A549 (cell line): Measurements from ENCODE around the gene FOXA1. TPM values are rescaled to one million over a fixed set of nuclear protein-coding genes. Genes with fewer than 3 reads are reported as not detected.

Source experiments
- ATAC-seq, 2 experiments: fragments of 200-7000 bp in 1 of 2; fragments of >200 bp in 1 of 2; cut with Nextera tagmentation in 1 of 2; cut with Tn5 transposase in 1 of 2; 3 replicates each; pipeline versions ENCODE4 v1.8.0 to v1.9.1; 2018 to 2020; ENCODE audit warnings: mild to moderate bottlenecking in 1 of 2, moderate library complexity in 1 of 2
- CTCF ChIA-PET: fragments of 300-600 bp; sonication (Branson Sonifier 250); formaldehyde crosslinking; extraction: SDS; loops from one replicate; lab custom pipeline; 2021; ENCODE audit warnings: antibody characterized with exemption, inconsistent platforms; lab: Yijun Ruan, JAX
- POLR2A ChIA-PET: fragments of 350-600 bp; formaldehyde crosslinking; extraction: SDS; loops from one replicate; lab custom pipeline; 2021; ENCODE audit warnings: antibody characterized with exemption, inconsistent platforms; lab: Yijun Ruan, JAX
- DNase-seq, 2 experiments: peaks; one replicate each; pipeline versions ENCODE4 v3.0.0 to v3.0.0-alpha.2; 2011 to 2016; ENCODE audit warnings: low read depth in 1 of 2, low spot score in 1 of 2
- FAIRE-seq: peaks from 2 replicates; lab custom pipeline; 2011; peaks lifted over from hg19 to GRCh38; lab: Jason Lieb, UNC
- H3K27ac ChIP-seq, 2 experiments: fragments of >200 bp; sonication (Bioruptor Twin); formaldehyde crosslinking; 3 replicates each; pipeline ENCODE4 v1.5.1; 2016 to 2017
- H3K4me1 ChIP-seq: fragments of >200 bp; sonication (Bioruptor Twin); formaldehyde crosslinking; 3 replicates; pipeline ENCODE4 v1.6.1; 2016
- H3K4me2 ChIP-seq: fragments of >200 bp; sonication (Bioruptor Twin); formaldehyde crosslinking; 3 replicates; pipeline ENCODE4 v1.6.1; 2016
- H3K4me3 ChIP-seq: fragments of >200 bp; sonication (Bioruptor Twin); formaldehyde crosslinking; 3 replicates; pipeline ENCODE4 v1.5.1; 2016
- H3K9me3 ChIP-seq: fragments of >200 bp; sonication (Bioruptor Twin); formaldehyde crosslinking; 3 replicates; pipeline ENCODE4 v1.6.1; 2016
- ATOH8 ChIP-seq: fragments of 250-450 bp; sonication (Bioruptor Pico); IDR thresholded peaks from 2 replicates; pipeline ENCODE4 v1.5.0; 2020; ENCODE audit warnings: low read depth, mild to moderate bottlenecking, moderate library complexity
- BHLHE40 ChIP-seq: IDR thresholded peaks from 2 replicates; pipeline ENCODE4 v1.6.1; 2012; ENCODE audit warnings: low read depth, low read length, inconsistent platforms
- CTCF ChIP-seq: fragments of >200 bp; sonication (Bioruptor Twin); formaldehyde crosslinking; IDR thresholded peaks from 3 replicates; pipeline ENCODE4 v1.5.1; 2016
- E2F6 ChIP-seq: IDR thresholded peaks from 2 replicates; pipeline ENCODE4 v1.6.1; 2012; ENCODE audit warnings: low read depth, borderline replicate concordance
- EHMT2 ChIP-seq: fragments of 200-600 bp; sonication (generic); IDR thresholded peaks from 2 replicates; pipeline ENCODE4 v1.6.1; 2016; ENCODE audit warnings: antibody characterized with exemption, low read depth, mild to moderate bottlenecking, moderate library complexity
- EP300 ChIP-seq, 2 experiments: fragments of >200 bp; sonication (Bioruptor Twin); formaldehyde crosslinking; IDR thresholded peaks; 2 replicates in 1 of 2; 3 replicates in 1 of 2; pipeline ENCODE4 v1.6.1; 2016 to 2017
- ESRRA ChIP-seq: fragments of 150-350 bp; IDR thresholded peaks from 2 replicates; pipeline ENCODE4 v1.6.1; 2014; ENCODE audit warnings: mild to moderate bottlenecking, low read length, borderline replicate concordance
- FOXS1 ChIP-seq: fragments of 250-450 bp; sonication (Bioruptor Pico); IDR thresholded peaks from 2 replicates; pipeline ENCODE4 v1.5.0; 2020; ENCODE audit warnings: mild to moderate bottlenecking, moderate library complexity
- GATA3 ChIP-seq: IDR thresholded peaks from 2 replicates; pipeline ENCODE4 v1.6.1; 2012; ENCODE audit warnings: borderline replicate concordance
- HDAC2 ChIP-seq: fragments of 200-600 bp; sonication (generic); IDR thresholded peaks from 2 replicates; pipeline ENCODE4 v1.6.1; 2016
- HES2 ChIP-seq: fragments of >200 bp; sonication (Bioruptor Twin); formaldehyde crosslinking; IDR thresholded peaks from 2 replicates; pipeline ENCODE4 v1.6.1; 2016
- HEYL ChIP-seq: fragments of 250-450 bp; sonication (Bioruptor Pico); IDR thresholded peaks from 2 replicates; pipeline ENCODE4 v1.8.0; 2021; ENCODE audit warnings: mild to moderate bottlenecking, moderate library complexity
- JUN ChIP-seq, 2 experiments: fragments of >200 bp; sonication (Bioruptor Twin); formaldehyde crosslinking; IDR thresholded peaks; 2 replicates in 1 of 2; 3 replicates in 1 of 2; pipeline ENCODE4 v1.6.1; 2016 to 2017
- KDM5A ChIP-seq: fragments of 200-600 bp; sonication (generic); IDR thresholded peaks from 2 replicates; pipeline ENCODE4 v1.6.1; 2016; ENCODE audit warnings: antibody characterized with exemption, mild to moderate bottlenecking
- MAFK ChIP-seq: fragments of 450-650 bp; IDR thresholded peaks from 2 replicates; pipeline ENCODE4 v1.6.1; 2014; ENCODE audit not compliant: partially characterized antibody
- MAX ChIP-seq: IDR thresholded peaks from 2 replicates; pipeline ENCODE4 v1.6.1; 2012
- NPAS2 ChIP-seq: fragments of 250-450 bp; sonication (Bioruptor Pico); IDR thresholded peaks from 2 replicates; pipeline ENCODE4 v1.8.0; 2022; ENCODE audit warnings: mild to moderate bottlenecking, moderate library complexity, borderline replicate concordance
- PBX3 ChIP-seq: IDR thresholded peaks from 2 replicates; pipeline ENCODE4 v1.6.1; 2012
- RNF2 ChIP-seq: fragments of 200-600 bp; sonication (generic); IDR thresholded peaks from 2 replicates; pipeline ENCODE4 v1.6.1; 2016; ENCODE audit warnings: low read depth, mild to moderate bottlenecking, antibody characterized with exemption, moderate library complexity, borderline replicate concordance
- SMC3 ChIP-seq: fragments of >200 bp; sonication (Bioruptor Twin); formaldehyde crosslinking; IDR thresholded peaks from 3 replicates; pipeline ENCODE4 v1.6.1; 2018; ENCODE audit warnings: inconsistent platforms
- SREBF2 ChIP-seq: fragments of 450-650 bp; IDR thresholded peaks from 2 replicates; pipeline ENCODE4 v1.6.1; 2014; ENCODE audit warnings: mild to moderate bottlenecking, moderate library complexity
- ZFP36 ChIP-seq: fragments of 450-650 bp; IDR thresholded peaks from 2 replicates; pipeline ENCODE4 v1.6.1; 2014; ENCODE audit warnings: borderline replicate concordance; ENCODE audit not compliant: partially characterized antibody
- ZNF302 ChIP-seq: fragments of 250-450 bp; sonication (Bioruptor Pico); IDR thresholded peaks from 2 replicates; pipeline ENCODE4 v1.9.0; 2021; ENCODE audit warnings: inconsistent platforms, mild to moderate bottlenecking, moderate library complexity
- WGBS: methylation state at CpG from one replicate; pipeline ENCODE4 v1.1.6; 2017; ENCODE audit errors: missing lambda C conversion rate; 5-methylcytosine and 5-hydroxymethylcytosine counted together
- polyA plus RNA-seq, 4 experiments: library from polyadenylated mRNA; depleted of rRNA in 3 of 4; stranded (reverse); fragments of >200 nt; fragmentation: RNase III in 1 of 4; extraction: RNeasy Plus Mini Kit Qiagen cat#74134 plus additional on column Dnase treatment in 1 of 4; gene quantifications; 2 replicates in 3 of 4; 3 replicates in 1 of 4; pipeline ENCODE4 v1.2.3, GENCODE V29; 2011 to 2017

FOXA1 gene
- polyA plus RNA-seq, 2 of the 4 experiments (the other 2 are of a cell fraction) = 5.5 to 17.9 TPM

- ATAC-seq (no peak), FAIRE-seq (no peak), DNase-seq (no peak)
- Histone ChIP-seq H3K4me2 (no peak overlapping the region), H3K9me3 (no peaks in the 10 kb centered on the region), H3K4me1 (no peaks in the 10 kb centered on the region; the same call in 2 of the 3 replicates), H3K4me3 (no peak overlapping the region), H3K27ac (no peak overlapping the region)
- POLR2A ChIA-PET = no interaction called here
- TF ChIP-seq HES2 = no peak
- no peak for TF ChIP-seq ESRRA
- no peak for TF ChIP-seq EHMT2
- TF ChIP-seq NPAS2 = no peak
- TF ChIP-seq SMC3 = no peak
- WGBS = 86% methylated on average over 3 of the region's 3 CpGs
- CTCF ChIA-PET = no interaction called here
These were observed 47.1 kb upstream of the FOXA1 start for GRCh38 chr14:37642125-37642524.

- 19% methylated on average over 1 of the region's 1 CpG for WGBS
- Histone ChIP-seq H3K4me2 (no peak overlapping the region), H3K9me3 (no peaks in the 10 kb centered on the region)
- CTCF ChIA-PET = no interaction called here
- no peak for FAIRE-seq
- TF ChIP-seq KDM5A (no peak), PBX3 (no peak), GATA3 (peak; percentile 56; the same call in 1 of the 2 replicates)
- TF ChIP-seq, all 56 proteins: peak for 1
- Histone ChIP-seq H3K4me1 (no peaks in the 10 kb centered on the region; the same call in 2 of the 3 replicates), H3K27ac (no peak overlapping the region), H3K4me3 (no peak overlapping the region)
- DNase-seq (peak in 1 of 2 experiments; percentile 16), ATAC-seq (no peak; a peak in 1 of 6 replicates)
- POLR2A ChIA-PET = interaction anchor here (0.6 kb wide), 1 partner anchor 1791 kb away, joined by 5 read pairs; the partner anchor contains the start of gene FBXO33
These were observed 46.1 kb upstream of the FOXA1 start for GRCh38 chr14:37641117-37641516.

GRCh38 chr14:37638599-37638998 lies 43.5 kb upstream of the FOXA1 start:
- 67% methylated on average over 2 of the region's 2 CpGs for WGBS
- TF ChIP-seq ZFP36 (no peak), SREBF2 (no peak), RNF2 (no peak), E2F6 (no peak), MAX (no peak), FOXS1 (CRISPR knock-in tag) (no peak), ZNF302 (CRISPR knock-in tag) (no peak), EP300 (IDR thresholded peaks at IDR 0.05) (no peak), ATOH8 (CRISPR knock-in tag) (no peak)
- no peak for ATAC-seq

GRCh38 chr14:37637341-37637740 lies 42.3 kb upstream of the FOXA1 start:
- DNase-seq = no peak
- POLR2A ChIA-PET = no interaction called here

More at GRCh38 chr14:37638599-37638998, 43.5 kb upstream of the FOXA1 start:
- CTCF ChIA-PET = interaction anchor here (1.1 kb wide), 1 partner anchor 21 kb away, joined by 3 read pairs; no protein-coding TSS in a partner anchor
- POLR2A ChIA-PET = no interaction called here
- Histone ChIP-seq H3K4me3 (no peak overlapping the region), H3K27ac (no peak overlapping the region), H3K9me3 (no peaks in the 10 kb centered on the region), H3K4me2 (no peak overlapping the region), H3K4me1 (no peaks in the 10 kb centered on the region; the same call in 2 of the 3 replicates)
- DNase-seq = no peak
- no peak for FAIRE-seq

More at GRCh38 chr14:37637341-37637740, 42.3 kb upstream of the FOXA1 start:
- Histone ChIP-seq H3K4me2 (no peak overlapping the region), H3K4me3 (no peak overlapping the region), H3K4me1 (no peaks in the 10 kb centered on the region; the same call in 2 of the 3 replicates), H3K27ac (no peak overlapping the region), H3K9me3 (no peaks in the 10 kb centered on the region)
- FAIRE-seq (no peak), ATAC-seq (no peak)
- no peak for TF ChIP-seq HEYL
- no peak for TF ChIP-seq MAFK
- no peak for TF ChIP-seq CTCF
- TF ChIP-seq FOXS1 (CRISPR knock-in tag) = no peak
- no peak for TF ChIP-seq BHLHE40
- TF ChIP-seq HDAC2 = no peak
- no peak for TF ChIP-seq NPAS2
- no peak for TF ChIP-seq JUN (IDR thresholded peaks at IDR 0.05)
- TF ChIP-seq, all 56 proteins: peak for 0
- 82% methylated on average over 4 of the region's 4 CpGs for WGBS
- CTCF ChIA-PET = no interaction called here
